ENCODE measurements around the gene ABCB7.
"Not testable (repeated sequence)": the region's sequence is repeated elsewhere in the genome, so short reads cannot be mapped to it uniquely, and the experiment has no call there.

ABCB7 gene

GRCh38 chrX:75096331-75096730 lies 59.8 kb downstream of the ABCB7 start:
- DNase-seq: peak; percentile 2 to 23 (median 19)

- DNase-seq: no peak
Measured at GRCh38 chrX:75086731-75087195, 69.3 kb downstream of the ABCB7 start.

- no peak for DNase-seq
Measured at GRCh38 chrX:75084757-75085156, 71.3 kb downstream of the ABCB7 start.

DNA sequence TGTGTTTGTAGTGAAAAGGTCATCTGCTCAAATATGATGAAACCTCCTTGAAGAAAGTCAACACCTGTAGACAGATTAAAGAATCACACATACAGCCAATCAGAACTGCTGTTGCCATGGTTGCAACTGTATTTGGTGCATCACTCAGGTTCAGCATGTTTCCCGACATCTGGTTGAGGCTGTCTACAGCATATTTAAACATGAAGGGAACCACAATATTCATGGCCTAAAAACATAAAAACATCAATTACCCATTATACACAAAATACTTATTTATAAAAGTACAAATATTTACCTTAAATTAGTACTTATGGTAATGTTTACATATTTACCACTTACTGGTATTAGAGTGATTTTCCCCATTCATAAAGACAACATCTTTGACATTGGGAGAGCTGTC lies 79.7 kb downstream of the ABCB7 start:
- no peak for DNase-seq

DNA sequence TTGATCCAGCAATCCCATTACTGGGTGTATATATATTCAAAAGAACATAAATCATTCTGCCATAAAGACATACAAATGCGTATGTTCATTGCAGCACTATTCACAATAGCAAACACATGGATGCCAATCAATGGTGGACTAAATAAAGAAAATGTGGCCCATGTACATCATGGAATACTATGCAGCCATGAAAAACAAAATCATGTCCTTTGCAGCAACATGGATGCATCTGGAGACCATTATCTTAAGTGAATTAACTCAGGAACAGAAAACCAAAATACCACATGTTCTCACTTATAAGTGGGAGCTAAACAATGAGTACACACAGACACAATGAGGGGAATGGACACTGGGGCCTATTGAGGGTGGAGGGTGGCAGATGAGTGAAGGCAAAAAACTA lies 81.6 kb downstream of the ABCB7 start:
- DNase-seq: no peak

GRCh38 chrX:75071334-75071733 lies 84.7 kb downstream of the ABCB7 start:
- DNase-seq: no peak

GRCh38 chrX:75067931-75068330 lies 88.2 kb downstream of the ABCB7 start:
- peak; percentile 2 to 18 (median 17) for DNase-seq

GRCh38 chrX:75061701-75062100 lies 94.4 kb downstream of the ABCB7 start:
- no peak for DNase-seq

DNA sequence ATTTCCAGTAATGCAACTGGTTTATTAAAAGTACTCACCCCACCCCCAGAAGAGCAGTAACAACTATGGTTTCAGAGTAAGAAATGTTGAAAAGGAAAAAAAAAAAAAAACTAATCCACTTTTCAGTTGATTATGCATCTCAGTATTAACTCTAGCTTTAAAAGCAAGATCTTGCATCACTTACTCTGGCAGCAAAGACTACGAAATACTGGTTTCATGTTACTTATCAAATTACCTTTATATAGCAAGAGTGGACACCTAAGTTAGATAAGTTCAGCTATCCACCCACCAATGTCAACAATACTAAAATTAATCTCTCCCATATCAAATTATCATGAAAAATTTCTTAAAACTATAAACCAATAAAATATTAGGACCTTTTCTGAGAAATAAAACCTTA lies 105.0 kb downstream of the ABCB7 start:
- no peak for DNase-seq

DNA sequence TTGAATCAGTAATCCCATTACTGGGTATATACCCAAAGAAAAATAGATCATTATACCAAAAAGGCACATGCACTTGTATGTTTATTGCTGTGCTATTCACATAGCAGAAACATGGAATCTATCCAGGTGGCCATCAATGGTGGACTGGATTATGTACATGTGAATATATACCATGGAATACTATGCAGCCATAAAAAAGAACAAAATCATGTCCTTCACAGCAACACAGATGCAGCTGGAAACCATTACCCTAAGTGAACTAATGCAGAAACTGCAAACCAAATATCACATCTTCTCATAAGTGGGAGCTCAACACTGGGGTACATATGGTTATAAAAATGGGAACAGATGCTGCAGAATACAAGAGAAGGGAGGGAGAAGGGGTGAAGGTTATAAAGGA lies 110.7 kb downstream of the ABCB7 start:
- DNase-seq: no peak

DNA sequence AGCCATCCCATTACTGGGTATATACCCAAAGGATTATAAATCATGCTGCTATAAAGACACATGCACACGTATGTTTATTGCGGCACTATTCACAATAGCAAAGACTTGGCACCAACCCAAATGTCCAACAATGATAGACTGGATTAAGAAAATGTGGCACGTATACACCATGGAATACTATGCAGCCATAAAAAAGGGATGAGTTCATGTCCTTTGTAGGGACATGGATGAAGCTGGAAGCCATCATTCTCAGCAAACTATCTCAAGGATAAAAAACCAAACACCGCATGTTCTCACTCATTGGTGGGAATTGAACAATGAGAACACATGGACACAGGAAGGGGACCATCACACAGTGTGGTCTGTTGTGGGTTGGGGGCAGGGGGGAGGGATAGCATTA lies 111.9 kb downstream of the ABCB7 start:
- not testable (repeated sequence) for DNase-seq

DNA sequence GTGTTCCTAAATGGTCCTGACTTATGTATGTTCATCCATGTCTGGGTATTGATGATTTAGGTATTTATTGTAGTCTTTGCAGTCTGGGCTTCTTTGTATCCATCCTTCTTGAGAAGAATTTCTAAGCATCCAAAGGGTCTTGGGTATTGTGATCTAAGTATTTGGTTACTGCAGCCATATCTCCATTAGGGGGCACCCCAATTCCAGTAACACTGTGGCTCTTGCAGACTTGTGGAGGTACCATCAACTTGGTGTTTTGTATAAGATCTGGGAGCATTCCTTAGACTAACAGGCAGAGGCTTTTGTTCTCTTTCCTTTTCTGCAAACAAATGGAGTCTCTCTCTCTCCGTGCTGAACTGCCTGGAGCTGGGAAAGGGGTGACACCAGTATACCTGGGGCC lies 117.2 kb downstream of the ABCB7 start:
- DNase-seq: no peak
